A549 (cell line): Measurements from ENCODE around the gene CCDC106.

Experiments used
- CEBPB ChIP-seq, 2 experiments: fragments of >200 bp in 1 of 2; sonication (Bioruptor Twin) in 1 of 2; formaldehyde crosslinking in 1 of 2; IDR thresholded peaks; 2 replicates each; pipeline ENCODE4 v1.6.1; 2012 to 2016
- EP300 ChIP-seq, 2 experiments: fragments of >200 bp; sonication (Bioruptor Twin); formaldehyde crosslinking; IDR thresholded peaks; 2 replicates in 1 of 2; 3 replicates in 1 of 2; pipeline ENCODE4 v1.6.1; 2016 to 2017
- HDAC2 ChIP-seq: fragments of 200-600 bp; sonication (generic); IDR thresholded peaks from 2 replicates; pipeline ENCODE4 v1.6.1; 2016
- KDM1A ChIP-seq: fragments of 200-600 bp; sonication (generic); IDR thresholded peaks from 2 replicates; pipeline ENCODE4 v1.6.1; 2016; ENCODE audit warnings: low read depth, mild to moderate bottlenecking
- KDM5A ChIP-seq: fragments of 200-600 bp; sonication (generic); IDR thresholded peaks from 2 replicates; pipeline ENCODE4 v1.6.1; 2016; ENCODE audit warnings: antibody characterized with exemption, mild to moderate bottlenecking
- MYC ChIP-seq: IDR thresholded peaks from 2 replicates; pipeline ENCODE4 v1.6.1; 2012; ENCODE audit warnings: mild to moderate bottlenecking, inconsistent platforms, low read length, improper control_type of control experiment, borderline replicate concordance
- POLR2A ChIP-seq: IDR thresholded peaks from 2 replicates; pipeline ENCODE4 v1.6.1; 2012; ENCODE audit warnings: mild to moderate bottlenecking, low read length
- POLR2AphosphoS2 ChIP-seq: conservative IDR thresholded peaks from 2 replicates; pipeline ENCODE4 v1.6.1; 2012; ENCODE audit warnings: low read length, improper control_type of control experiment, inconsistent platforms
- RAD21 ChIP-seq, 2 experiments: fragments of >200 bp in 1 of 2; sonication (Bioruptor Twin) in 1 of 2; formaldehyde crosslinking in 1 of 2; IDR thresholded peaks in 1 of 2; conservative IDR thresholded peaks in 1 of 2; 2 replicates in 1 of 2; 3 replicates in 1 of 2; pipeline ENCODE4 v1.6.1; 2012 to 2018; ENCODE audit warnings: inconsistent platforms in 1 of 2
- TF ChIP-seq, protein P1 (sequence below): fragments of >200 bp; sonication (Bioruptor Twin); formaldehyde crosslinking; IDR thresholded peaks from 3 replicates; pipeline ENCODE4 v1.5.1; 2016
- TF ChIP-seq, protein P2 (sequence below): fragments of 450-650 bp; IDR thresholded peaks from 2 replicates; pipeline ENCODE4 v1.6.1; 2014; ENCODE audit warnings: antibody characterized with exemption

GRCh38 chr19:55674841-55675660, 27.0 kb downstream of the CCDC106 start, which contains the start of gene EPN1:
- no peak for TF ChIP-seq CEBPB (IDR thresholded peaks at IDR 0.05)
- peak; percentile 94 for TF ChIP-seq POLR2AphosphoS2
- TF ChIP-seq, protein P1, sequence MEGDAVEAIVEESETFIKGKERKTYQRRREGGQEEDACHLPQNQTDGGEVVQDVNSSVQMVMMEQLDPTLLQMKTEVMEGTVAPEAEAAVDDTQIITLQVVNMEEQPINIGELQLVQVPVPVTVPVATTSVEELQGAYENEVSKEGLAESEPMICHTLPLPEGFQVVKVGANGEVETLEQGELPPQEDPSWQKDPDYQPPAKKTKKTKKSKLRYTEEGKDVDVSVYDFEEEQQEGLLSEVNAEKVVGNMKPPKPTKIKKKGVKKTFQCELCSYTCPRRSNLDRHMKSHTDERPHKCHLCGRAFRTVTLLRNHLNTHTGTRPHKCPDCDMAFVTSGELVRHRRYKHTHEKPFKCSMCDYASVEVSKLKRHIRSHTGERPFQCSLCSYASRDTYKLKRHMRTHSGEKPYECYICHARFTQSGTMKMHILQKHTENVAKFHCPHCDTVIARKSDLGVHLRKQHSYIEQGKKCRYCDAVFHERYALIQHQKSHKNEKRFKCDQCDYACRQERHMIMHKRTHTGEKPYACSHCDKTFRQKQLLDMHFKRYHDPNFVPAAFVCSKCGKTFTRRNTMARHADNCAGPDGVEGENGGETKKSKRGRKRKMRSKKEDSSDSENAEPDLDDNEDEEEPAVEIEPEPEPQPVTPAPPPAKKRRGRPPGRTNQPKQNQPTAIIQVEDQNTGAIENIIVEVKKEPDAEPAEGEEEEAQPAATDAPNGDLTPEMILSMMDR = no peak
- TF ChIP-seq HDAC2 = no peak
- no peak; the same call in none of the 2 replicates for TF ChIP-seq POLR2A
- TF ChIP-seq MYC = no peak
- no peak for TF ChIP-seq EP300 (IDR thresholded peaks at IDR 0.05)
- no peak for TF ChIP-seq KDM1A
- no peak for TF ChIP-seq RAD21 (conservative IDR thresholded peaks at IDR 0.05 in 1 of 2, IDR thresholded peaks at IDR 0.05 in 1 of 2)
- TF ChIP-seq, protein P2, sequence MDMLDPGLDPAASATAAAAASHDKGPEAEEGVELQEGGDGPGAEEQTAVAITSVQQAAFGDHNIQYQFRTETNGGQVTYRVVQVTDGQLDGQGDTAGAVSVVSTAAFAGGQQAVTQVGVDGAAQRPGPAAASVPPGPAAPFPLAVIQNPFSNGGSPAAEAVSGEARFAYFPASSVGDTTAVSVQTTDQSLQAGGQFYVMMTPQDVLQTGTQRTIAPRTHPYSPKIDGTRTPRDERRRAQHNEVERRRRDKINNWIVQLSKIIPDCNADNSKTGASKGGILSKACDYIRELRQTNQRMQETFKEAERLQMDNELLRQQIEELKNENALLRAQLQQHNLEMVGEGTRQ = no peak
- TF ChIP-seq KDM5A = peak; percentile 28; the same call in 1 of the 2 replicates
